IMR-90 (cell line): Measurements from ENCODE around the gene HRC. TPM values are rescaled to one million over a fixed set of nuclear protein-coding genes. Genes with fewer than 3 reads are reported as not detected.

Experiments used
- ATAC-seq: fragments of 200-7000 bp; cut with Tn5 transposase; 2 replicates; pipeline ENCODE4 v1.9.1; 2020; ENCODE audit warnings: low read depth, mild to moderate bottlenecking, moderate library complexity
- BruUV-seq: library from RNA; stranded (reverse); fragments of 400-500 nt; replicated peaks from 2 replicates; lab custom pipeline; 2021; lab: Mats Ljungman, UMichigan
- CTCF ChIA-PET: fragments of 300-600 bp; formaldehyde crosslinking; extraction: SDS; loops from one replicate; lab custom pipeline; 2021; ENCODE audit warnings: antibody characterized with exemption; lab: Yijun Ruan, JAX
- POLR2A ChIA-PET: fragments of 300-600 bp; sonication (Branson Sonifier 250); formaldehyde crosslinking; loops from one replicate; lab custom pipeline; 2022; ENCODE audit warnings: antibody characterized with exemption; ENCODE audit not compliant: unreplicated experiment; lab: Charles Lee
- DNase-seq: peaks from one replicate; pipeline ENCODE4 v3.0.0; 2013
- H2AFZ ChIP-seq: replicated peaks from 2 replicates; pipeline ENCODE3; 2013; ENCODE audit warnings: low read length, mild to moderate bottlenecking; ENCODE audit not compliant: poor library complexity
- H2AK5ac ChIP-seq: 2 replicates; pipeline ENCODE4 v1.6.1; 2013; ENCODE audit warnings: low read depth, low read length, inconsistent platforms
- H2AK9ac ChIP-seq: replicated peaks from 2 replicates; pipeline ENCODE3; 2013; ENCODE audit warnings: mild to moderate bottlenecking, low read depth, low read length, moderate library complexity; ENCODE audit not compliant: poor library complexity
- H2BK120ac ChIP-seq: 2 replicates; pipeline ENCODE4 v1.6.1; 2013; ENCODE audit warnings: low read depth, low read length, inconsistent platforms
- H2BK15ac ChIP-seq: 3 replicates; pipeline ENCODE4 v1.6.1; 2013; ENCODE audit warnings: low read depth, low read length, inconsistent platforms
- H2BK20ac ChIP-seq: 2 replicates; pipeline ENCODE4 v1.6.1; 2013; ENCODE audit warnings: low read depth, mild to moderate bottlenecking, inconsistent platforms, low read length, moderate library complexity
- H2BK5ac ChIP-seq: 2 replicates; pipeline ENCODE4 v1.6.1; 2013; ENCODE audit warnings: mild to moderate bottlenecking, low read depth, low read length, inconsistent platforms; ENCODE audit not compliant: poor library complexity, severe bottlenecking
- H3K14ac ChIP-seq: replicated peaks from 2 replicates; pipeline ENCODE4 v1.6.1; 2013; ENCODE audit warnings: low read depth, low read length, inconsistent platforms
- H3K18ac ChIP-seq: 2 replicates; pipeline ENCODE4 v1.6.1; 2013; ENCODE audit warnings: low read depth, low read length, control low read depth
- H3K23ac ChIP-seq: 2 replicates; pipeline ENCODE4 v1.6.1; 2013; ENCODE audit warnings: low read depth, low read length, inconsistent platforms
- H3K27ac ChIP-seq: 2 replicates; pipeline ENCODE4 v1.5.1; 2013; ENCODE audit warnings: mild to moderate bottlenecking, control low read depth, low read length; ENCODE audit not compliant: insufficient read depth
- H3K27me3 ChIP-seq: 2 replicates; pipeline ENCODE4 v1.6.1; 2013; ENCODE audit warnings: low read length; ENCODE audit not compliant: control insufficient read depth, insufficient read depth
- H3K36me3 ChIP-seq: 2 replicates; pipeline ENCODE4 v1.6.1; 2013; ENCODE audit warnings: low read length, mixed read lengths; ENCODE audit not compliant: control insufficient read depth, insufficient read depth
- H3K4ac ChIP-seq: 2 replicates; pipeline ENCODE4 v1.6.1; 2013; ENCODE audit warnings: low read depth, low read length, inconsistent platforms
- H3K4me1 ChIP-seq: 2 replicates; pipeline ENCODE4 v1.6.1; 2013; ENCODE audit warnings: low read length, mixed read lengths; ENCODE audit not compliant: control insufficient read depth, insufficient read depth
- H3K4me2 ChIP-seq: 2 replicates; pipeline ENCODE4 v1.6.1; 2013; ENCODE audit warnings: low read depth, mild to moderate bottlenecking, control low read depth, low read length, moderate library complexity
- H3K4me3 ChIP-seq: 2 replicates; pipeline ENCODE4 v1.5.1; 2013; ENCODE audit warnings: low read depth, mild to moderate bottlenecking, control low read depth, low read length, moderate library complexity; ENCODE audit not compliant: insufficient read depth
- H3K56ac ChIP-seq: 2 replicates; pipeline ENCODE4 v1.6.1; 2013; ENCODE audit warnings: low read length, inconsistent platforms; ENCODE audit not compliant: insufficient read depth; ENCODE audit errors: extremely low read depth
- H3K79me1 ChIP-seq, 2 experiments: 2 replicates each; pipeline ENCODE4 v1.6.1; 2013; ENCODE audit warnings: low read length in 2 of 2, inconsistent platforms in 1 of 2, low read depth in 1 of 2
- H3K9ac ChIP-seq: 2 replicates; pipeline ENCODE4 v1.6.1; 2013; ENCODE audit warnings: low read depth, low read length, control low read depth
- H3K9me1 ChIP-seq: 2 replicates; pipeline ENCODE4 v1.6.1; 2013; ENCODE audit warnings: low read length, inconsistent platforms; ENCODE audit not compliant: insufficient read depth
- H3K9me3 ChIP-seq: 2 replicates; pipeline ENCODE4 v1.6.1; 2013; ENCODE audit warnings: low read length; ENCODE audit not compliant: control insufficient read depth, insufficient read depth
- H4K20me1 ChIP-seq: 2 replicates; pipeline ENCODE4 v1.6.1; 2013; ENCODE audit warnings: low read length, inconsistent platforms; ENCODE audit not compliant: insufficient read depth
- H4K5ac ChIP-seq: 2 replicates; pipeline ENCODE4 v1.6.1; 2013; ENCODE audit warnings: mild to moderate bottlenecking, low read depth, low read length, control low read depth
- H4K8ac ChIP-seq, 2 experiments: 2 replicates each; pipeline ENCODE4 v1.6.1; 2013; ENCODE audit warnings: low read depth in 2 of 2, low read length in 2 of 2, control low read depth in 1 of 2, inconsistent platforms in 1 of 2
- H4K91ac ChIP-seq: 2 replicates; pipeline ENCODE4 v1.6.1; 2013; ENCODE audit warnings: low read depth, low read length, inconsistent platforms; ENCODE audit not compliant: insufficient read depth
- CEBPB ChIP-seq: IDR thresholded peaks from 2 replicates; pipeline ENCODE4 v1.6.1; 2012; ENCODE audit warnings: low read depth, low read length, improper control_type of control experiment
- CTCF ChIP-seq: conservative IDR thresholded peaks from 2 replicates; pipeline ENCODE4 v1.5.1; 2012; ENCODE audit warnings: mild to moderate bottlenecking, low read depth, low read length, improper control_type of control experiment
- ELK1 ChIP-seq: fragments of 150-350 bp; IDR thresholded peaks from 2 replicates; pipeline ENCODE4 v1.6.1; 2016; ENCODE audit warnings: low read depth, mild to moderate bottlenecking, low read length, moderate library complexity, borderline replicate concordance
- MAFK ChIP-seq: IDR thresholded peaks from 2 replicates; pipeline ENCODE4 v1.6.1; 2012; ENCODE audit warnings: low read depth, low read length, improper control_type of control experiment
- MAZ ChIP-seq: IDR thresholded peaks from 2 replicates; pipeline ENCODE4 v1.6.1; 2012; ENCODE audit warnings: low read depth, mild to moderate bottlenecking, low read length, improper control_type of control experiment, moderate library complexity, borderline replicate concordance
- MXI1 ChIP-seq: IDR thresholded peaks from 2 replicates; pipeline ENCODE4 v1.6.1; 2012; ENCODE audit warnings: low read depth, mild to moderate bottlenecking, low read length, moderate library complexity, borderline replicate concordance
- NFE2L2 ChIP-seq: fragments of 150-350 bp; IDR thresholded peaks from 2 replicates; pipeline ENCODE4 v1.6.1; 2016; ENCODE audit warnings: low read depth, mild to moderate bottlenecking, low read length
- POLR2A ChIP-seq: IDR thresholded peaks from 2 replicates; pipeline ENCODE4 v1.6.1; 2012; ENCODE audit warnings: mild to moderate bottlenecking, low read depth, low read length
- RCOR1 ChIP-seq: IDR thresholded peaks from 2 replicates; pipeline ENCODE4 v1.6.1; 2012; ENCODE audit warnings: mild to moderate bottlenecking, low read length, improper control_type of control experiment; ENCODE audit not compliant: insufficient replicate concordance
- RFX5 ChIP-seq: IDR thresholded peaks from 2 replicates; pipeline ENCODE4 v1.8.0; 2012; ENCODE audit warnings: low read depth, mild to moderate bottlenecking, low read length, moderate library complexity
- WGBS, 2 experiments: methylation state at CpG; one replicate each; pipeline versions ENCODE4 v1.1.5 to v1.1.7; 2013; ENCODE audit warnings: missing lambda C conversion rate in 2 of 2; ENCODE audit not compliant: insufficient read length in 1 of 2; ENCODE audit errors: extremely low coverage in 2 of 2; 5-methylcytosine and 5-hydroxymethylcytosine counted together
- dilution Hi-C: fragments of 300-500 bp; cut with HindIII; formaldehyde crosslinking; loops from one replicate; pipeline ENCODE4 v1.14.3; 2018; ENCODE audit warnings: low sequenced_read_pairs; ENCODE audit not compliant: unreplicated experiment
- in situ Hi-C: fragments of 300-500 bp; cut with MboI; formaldehyde crosslinking; loops from 3 replicates; pipeline ENCODE4 v1.14.3; 2019; ENCODE audit warnings: low sequenced_read_pairs, inconsistent platforms, mixed read lengths
- intact Hi-C: fragments of 100-400 bp; cut with micrococcal nuclease; formaldehyde crosslinking; loops from 2 replicates; pipeline ENCODE4 v1.10.0; 2022
- polyA plus RNA-seq, 3 experiments: library from polyadenylated mRNA; depleted of rRNA; stranded (reverse); fragments of >200 nt; gene quantifications; 2 replicates each; pipeline ENCODE4 v1.2.3, GENCODE V29; 2012; ENCODE audit warnings: low replicate concordance in 1 of 3
- total RNA-seq: library from RNA; depleted of rRNA; stranded (reverse); fragments of >200 nt; gene quantifications from 2 replicates; pipeline ENCODE4 v1.2.3, GENCODE V29; 2012

The HRC gene
- total and polyA plus RNA-seq, 2 of the 4 experiments (the other 2 are of a cell fraction), result 0.03 TPM; not detected in 1

DNA sequence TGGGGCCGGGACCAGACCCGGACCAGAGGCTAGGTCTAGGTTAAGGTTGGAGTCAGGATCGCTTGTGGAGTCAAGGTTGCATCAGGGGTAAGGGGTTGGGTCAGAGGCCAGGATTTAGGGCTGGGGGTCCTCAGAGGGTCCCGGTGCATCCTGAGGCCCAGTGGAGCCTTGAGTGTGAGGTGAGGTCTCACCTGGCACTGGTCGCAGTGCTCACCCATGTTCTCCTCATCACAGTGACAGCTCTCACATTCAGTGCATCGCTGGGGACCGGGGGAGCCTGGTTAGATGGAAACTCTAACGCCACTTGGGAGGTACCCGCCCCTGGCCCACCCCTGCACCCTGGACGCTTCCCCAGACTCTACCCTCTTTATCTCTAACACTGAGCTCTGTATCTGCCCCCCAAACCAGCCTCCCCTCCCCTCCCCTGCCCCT lies 3.1 kb downstream of the HRC start:
- 0% methylated on average over 1 of the region's 10 CpGs; no CpG with 5 or more reads in 1 of the 2 experiments for WGBS, 2 experiments
- H3K27me3 ChIP-seq, result peaks cover 8% of the 10 kb centered on the region; the same call in 1 of the 2 replicates
- no peak overlapping the region for H3K56ac ChIP-seq
- H3K4me1 ChIP-seq, result peaks cover 4% of the 10 kb centered on the region; the same call in 1 of the 2 replicates
- H2BK20ac ChIP-seq, result no peak overlapping the region
- in situ Hi-C loops (no loop called here), intact Hi-C loops (no loop called here), dilution Hi-C loops (no loop called here)
- H3K9ac ChIP-seq, result no peak overlapping the region
- no peak for ATAC-seq
- H2BK15ac ChIP-seq, result no peak overlapping the region
- no peak overlapping the region for H3K27ac ChIP-seq
- BruUV-seq, result no TSS peak
- no peaks in the 10 kb centered on the region for H4K20me1 ChIP-seq
- H3K14ac ChIP-seq, result no peak overlapping the region
- no peak for DNase-seq
- H3K36me3 ChIP-seq, result no peaks in the 10 kb centered on the region
- no peak overlapping the region for H4K5ac ChIP-seq
- H3K4me2 ChIP-seq, result no peak overlapping the region
- TF ChIP-seq RFX5 (no peak), CTCF (no peak), POLR2A (no peak), NFE2L2 (no peak), CEBPB (no peak), RCOR1 (no peak), MAFK (no peak), MXI1 (no peak), MAZ (no peak), ELK1 (no peak)
- no peak overlapping the region for H3K23ac ChIP-seq
- H2AK9ac ChIP-seq, result no peak overlapping the region
- no peak overlapping the region for H4K8ac ChIP-seq
- H3K79me1 ChIP-seq, result 0 out of 4 replicates have a peak, but pooled peaks cover 0 to 7% of the 10 kb centered on the region in 2 experiments
- no peak overlapping the region for H3K4me3 ChIP-seq
- ChIA-PET CTCF (no interaction called here), POLR2A (no interaction called here)
- H3K18ac ChIP-seq, result no peak overlapping the region
- H2AFZ ChIP-seq, result no peak overlapping the region
- no peaks in the 10 kb centered on the region for H3K9me3 ChIP-seq
- no peak overlapping the region for H2BK5ac ChIP-seq
- no peak overlapping the region for H2AK5ac ChIP-seq
- no peak overlapping the region for H2BK120ac ChIP-seq
- H3K4ac ChIP-seq, result no peak overlapping the region
- no peaks in the 10 kb centered on the region for H3K9me1 ChIP-seq
- H4K91ac ChIP-seq, result no peak overlapping the region
